Subcutaneous adipose tissue (tissue), 4 donors: ENCODE results near the gene DIP2A. TPM values are rescaled to one million over a fixed set of nuclear protein-coding genes. Genes with fewer than 3 reads are reported as not detected.

ENCODE experiments used
- CTCF ChIP-seq: fragments of 450-650 bp; IDR thresholded peaks from one replicate; pipeline ENCODE4 v1.5.1; 2016; ENCODE audit warnings: low read depth, mild to moderate bottlenecking, control low read depth, antibody characterized with exemption, moderate library complexity
- total RNA-seq, 4 donors: library from RNA; depleted of rRNA; stranded (reverse); fragments of >200 nt; gene quantifications; one replicate each; pipeline ENCODE4 v1.1.0, GENCODE V29; 2016

Gene DIP2A
- total RNA-seq, 4 donors from 2014 or later = 29.2 to 54.8 (median 44.4) TPM

GRCh38 chr21:46516068-46516467 lies 57.4 kb downstream of the DIP2A start:
- no peak for TF ChIP-seq CTCF

- no peak for TF ChIP-seq CTCF
Measured at GRCh38 chr21:46517361-46517760, 58.7 kb downstream of the DIP2A start.

GRCh38 chr21:46518983-46519583 lies 60.4 kb downstream of the DIP2A start:
- no peak for TF ChIP-seq CTCF

GRCh38 chr21:46527801-46528200 lies 69.1 kb downstream of the DIP2A start:
- TF ChIP-seq CTCF = no peak

- TF ChIP-seq CTCF = no peak
Measured at GRCh38 chr21:46532080-46532479, 73.4 kb downstream of the DIP2A start.

- TF ChIP-seq CTCF = no peak
Measured at GRCh38 chr21:46537026-46537425, 78.3 kb downstream of the DIP2A start.

GRCh38 chr21:46538262-46538661 lies 79.6 kb downstream of the DIP2A start:
- TF ChIP-seq CTCF = no peak
